K562 (cell line): Measurements from ENCODE around the gene USB1. TPM values are rescaled to one million over a fixed set of nuclear protein-coding genes. Genes with fewer than 3 reads are reported as not detected.
A peak's percentile ranks its signal among the peaks of the same experiment; 100 is the strongest.

ENCODE experiments used
- ATF7 ChIP-seq: fragments of 450-650 bp; IDR thresholded peaks from 2 replicates; pipeline ENCODE4 v1.7.1; 2014; ENCODE audit warnings: mild to moderate bottlenecking, moderate library complexity
- CREB1 ChIP-seq, 2 experiments: sonication (generic) in 1 of 2; formaldehyde crosslinking in 1 of 2; IDR thresholded peaks; 2 replicates each; pipeline versions ENCODE4 v1.6.1 to v1.8.0; 2012 to 2022; ENCODE audit warnings: inconsistent platforms in 1 of 2, mild to moderate bottlenecking in 1 of 2, missing genetic modification reagents in 1 of 2, moderate library complexity in 1 of 2
- ETS1 ChIP-seq: conservative IDR thresholded peaks from 2 replicates; pipeline ENCODE4 v1.6.1; 2011; ENCODE audit warnings: low read depth, mild to moderate bottlenecking, low read length; ENCODE audit not compliant: control insufficient read depth
- GABPA ChIP-seq: fragments of 200-800 bp; sonication (Bioruptor generic); conservative IDR thresholded peaks from 2 replicates; pipeline ENCODE4 v1.6.1; 2016; ENCODE audit warnings: low read depth, missing genetic modification characterization, missing compliant biosample characterization
- GTF2E2 ChIP-seq: fragments of 200-800 bp; sonication (Bioruptor generic); IDR thresholded peaks from 2 replicates; pipeline ENCODE4 v1.6.1; 2016; ENCODE audit warnings: missing genetic modification characterization, missing compliant biosample characterization
- JUND ChIP-seq, 2 experiments: IDR thresholded peaks; 2 replicates in 1 of 2; 3 replicates in 1 of 2; pipeline ENCODE4 v1.6.1; 2011; ENCODE audit warnings: borderline replicate concordance in 2 of 2, low read depth in 2 of 2, low read length in 2 of 2, improper control_type of control experiment in 1 of 2, missing biosample characterization in 1 of 2, missing genetic modification characterization in 1 of 2, missing genetic modification reagents in 1 of 2
- L3MBTL2 ChIP-seq: fragments of 450-650 bp; IDR thresholded peaks from 2 replicates; pipeline ENCODE4 v1.6.1; 2016; ENCODE audit warnings: mild to moderate bottlenecking, moderate library complexity
- NCOA1 ChIP-seq: fragments of 450-650 bp; IDR thresholded peaks from 2 replicates; pipeline ENCODE4 v1.6.1; 2016; ENCODE audit warnings: low read depth
- PHF20 ChIP-seq: fragments of 450-650 bp; IDR thresholded peaks from 2 replicates; pipeline ENCODE4 v1.6.1; 2018; ENCODE audit not compliant: partially characterized antibody
- POLR2AphosphoS5 ChIP-seq: IDR thresholded peaks from 2 replicates; pipeline ENCODE4 v1.6.1; 2011; ENCODE audit warnings: mild to moderate bottlenecking, low read depth, low read length, moderate library complexity; ENCODE audit not compliant: control insufficient read depth, insufficient read depth
- POLR2B ChIP-seq: fragments of 450-650 bp; IDR thresholded peaks from 2 replicates; pipeline ENCODE4 v1.6.1; 2018; ENCODE audit warnings: low read depth; ENCODE audit not compliant: partially characterized antibody
- RBFOX2 ChIP-seq: fragments of 200-400 bp; formaldehyde crosslinking; IDR thresholded peaks from 2 replicates; pipeline ENCODE4 v1.6.1; 2017; ENCODE audit warnings: low read depth, mild to moderate bottlenecking, low read length, moderate library complexity
- SAP30 ChIP-seq: fragments of 200-600 bp; sonication (generic); IDR thresholded peaks from 2 replicates; pipeline ENCODE4 v1.6.1; 2012; ENCODE audit warnings: borderline replicate concordance, low read depth, mild to moderate bottlenecking, moderate library complexity, low read length, control low read depth, inconsistent platforms; ENCODE audit not compliant: insufficient read depth, poor library complexity, severe bottlenecking
- SMARCA4 ChIP-seq: fragments of 450-650 bp; IDR thresholded peaks from 2 replicates; pipeline ENCODE4 v1.6.1; 2016
- STAT5B ChIP-seq: fragments of 250-450 bp; sonication (Bioruptor Pico); IDR thresholded peaks from 2 replicates; pipeline ENCODE4 v1.8.0; 2021; ENCODE audit warnings: mild to moderate bottlenecking, inconsistent platforms
- TAF1 ChIP-seq: IDR thresholded peaks from 2 replicates; pipeline ENCODE4 v1.6.1; 2011; ENCODE audit warnings: mild to moderate bottlenecking, low read length, moderate library complexity; ENCODE audit not compliant: insufficient read depth, control insufficient read depth, severe bottlenecking; ENCODE audit errors: extremely low read depth
- ZBTB11 ChIP-seq, 3 experiments: fragments of 200-800 bp in 1 of 3; fragments of 250-450 bp in 1 of 3; fragments of 450-650 bp in 1 of 3; sonication (Bioruptor Pico) in 1 of 3; sonication (Bioruptor generic) in 1 of 3; formaldehyde crosslinking in 1 of 3; IDR thresholded peaks; 2 replicates each; pipeline versions ENCODE4 v1.6.1 to v1.8.0; 2016 to 2022; ENCODE audit warnings: mild to moderate bottlenecking in 2 of 3, missing genetic modification characterization in 2 of 3, missing compliant biosample characterization in 1 of 3, moderate library complexity in 1 of 3
- ZNF436 ChIP-seq: fragments of 250-450, 450-650 bp; sonication (Bioruptor Pico); formaldehyde crosslinking; IDR thresholded peaks from 2 replicates; pipeline ENCODE4 v1.7.0; 2020; ENCODE audit warnings: mild to moderate bottlenecking
- polyA plus RNA-seq, 8 experiments: library from polyadenylated mRNA; depleted of rRNA in 4 of 8; stranded (reverse) in 5 of 8; unstranded in 3 of 8; fragments of >200 nt; fragmentation: Nextera tagmentation in 2 of 8; fragmentation: Illumina TruSeq in 1 of 8; extraction: Ambion mirVana in 2 of 8; extraction: Trizol in 1 of 8; gene quantifications; 2 replicates each; pipeline versions ENCODE4 v1.2.1 to v1.2.3, GENCODE V29; 2011 to 2014; ENCODE audit warnings: inconsistent platforms in 1 of 8, missing spikeins in 1 of 8
- total RNA-seq, 7 experiments: library from RNA; depleted of rRNA in 6 of 7; stranded (reverse); fragments of >200 nt in 6 of 7; fragmentation: Illumina TruSeq in 2 of 7; extraction: Trizol in 2 of 7; gene quantifications; 2 replicates each; pipeline versions ENCODE4 v1.2.1 to v1.2.3, GENCODE V29; 2011 to 2021; ENCODE audit warnings: low replicate concordance in 1 of 7

Gene USB1
- total and polyA plus RNA-seq, 9 of the 15 experiments (the other 6 are each of a cell fraction or from before 2014, with no cell fraction given) = 11.6 to 73.6 (median 19.4) TPM

- peak; percentile 84 for TF ChIP-seq GABPA (tag)
- peak; percentile 79 for TF ChIP-seq POLR2B
- peak; percentile 81 for TF ChIP-seq PHF20
- peak; percentile 85 for TF ChIP-seq RBFOX2
- peak; percentile 67 for TF ChIP-seq TAF1
- no peak; the same call in 1 of the 2 replicates for TF ChIP-seq GTF2E2 (tag)
- TF ChIP-seq ATF7 = 0 out of 2 replicates have a peak, but pooled peaks have one; percentile 27
- peak; percentile 24; the same call in 1 of the 2 replicates for TF ChIP-seq CREB1 (IDR thresholded peaks at IDR 0.05)
- TF ChIP-seq CREB1 (CRISPR knock-in tag; IDR thresholded peaks at IDR 0.05) = no peak
- TF ChIP-seq L3MBTL2 = peak; percentile 71
- TF ChIP-seq SMARCA4 = no peak
- no peak for TF ChIP-seq STAT5B (CRISPR knock-in tag)
- peak; percentile 64 for TF ChIP-seq ETS1
- TF ChIP-seq SAP30 = peak; percentile 94
- peak; percentile 66 for TF ChIP-seq POLR2AphosphoS5
- no peak for TF ChIP-seq ZNF436 (CRISPR knock-in tag)
- TF ChIP-seq ZBTB11 (CRISPR knock-in tag; IDR thresholded peaks at IDR 0.05) = peak in 2 of 3 experiments; percentile 34 to 90; a peak in 3 of 6 replicates
- peak; percentile 13; the same call in 1 of the 2 replicates for TF ChIP-seq JUND (IDR thresholded peaks at IDR 0.05; ENCODE audit: borderline replicate concordance, low read depth, low read length)
- no peak; the same call in 2 of the 3 replicates for TF ChIP-seq JUND (tag; IDR thresholded peaks at IDR 0.05; ENCODE audit: borderline replicate concordance, low read depth, low read length)
- TF ChIP-seq NCOA1 = 0 out of 2 replicates have a peak, but pooled peaks have one; percentile 19
These were observed at the start of gene USB1 (continued) for GRCh38 chr16:58000706-58001676.
